Globus pallidus (tissue), 1 donor: Measurements from ENCODE around the gene PRRT1.
"Not testable (repeated sequence)": the region's sequence is repeated elsewhere in the genome, so short reads cannot be mapped to it uniquely, and the experiment has no call there.

Experiments
- DNase-seq: peaks from one replicate; pipeline ENCODE4 v3.0.0-alpha.2; 2015; ENCODE audit warnings: low spot score

The PRRT1 gene

DNA sequence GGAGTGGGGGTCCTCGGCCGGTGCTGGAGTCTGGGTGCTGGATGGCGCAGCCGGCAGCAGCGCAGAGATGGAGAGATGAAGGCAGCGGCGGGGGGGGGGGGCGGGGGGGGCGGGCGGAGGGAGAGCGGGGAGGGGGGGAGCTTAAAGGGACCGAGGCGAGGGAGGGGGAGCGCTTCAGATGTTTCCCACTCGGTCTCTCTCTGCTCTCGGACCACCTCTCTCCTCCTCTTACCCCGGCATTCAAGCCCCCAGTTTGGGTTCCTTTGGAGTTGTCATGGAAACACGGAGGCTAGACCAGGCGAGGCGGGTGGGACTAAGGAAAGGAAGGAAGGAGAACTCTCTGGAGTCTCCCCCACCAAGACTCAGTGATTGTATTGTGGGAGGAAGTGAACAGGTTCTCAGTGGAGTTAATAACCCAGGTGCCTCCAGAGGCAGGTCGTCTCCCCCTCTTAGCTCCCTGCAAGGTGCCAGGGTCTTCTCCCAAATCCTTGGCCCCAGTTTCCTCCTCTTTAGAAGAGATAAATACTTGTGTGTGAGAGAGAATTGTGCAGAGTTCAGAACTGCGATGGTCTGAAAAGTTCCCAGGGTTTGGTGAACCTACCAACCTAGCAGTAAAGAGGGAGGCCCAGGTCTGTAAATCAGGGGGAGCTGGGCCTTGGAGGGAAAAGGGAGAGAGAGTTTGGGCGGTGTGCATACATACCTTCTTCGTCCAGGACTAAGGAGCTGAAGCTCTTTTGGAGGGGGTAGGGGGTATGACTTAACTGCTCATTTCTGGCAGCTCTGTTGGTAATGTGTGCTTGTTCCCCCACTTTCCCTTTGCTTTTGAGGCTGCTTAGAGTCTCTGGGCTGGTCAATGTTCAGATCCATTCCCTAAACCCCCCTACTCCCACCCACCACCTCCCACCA is at the start of gene PRRT1:
PRRT1 (minus strand) TSS at position 77 of the 906 bp plus-strand sequence. CDS start 112 bp downstream, outside the sequence.
- DNase-seq: peak; percentile 30

DNA sequence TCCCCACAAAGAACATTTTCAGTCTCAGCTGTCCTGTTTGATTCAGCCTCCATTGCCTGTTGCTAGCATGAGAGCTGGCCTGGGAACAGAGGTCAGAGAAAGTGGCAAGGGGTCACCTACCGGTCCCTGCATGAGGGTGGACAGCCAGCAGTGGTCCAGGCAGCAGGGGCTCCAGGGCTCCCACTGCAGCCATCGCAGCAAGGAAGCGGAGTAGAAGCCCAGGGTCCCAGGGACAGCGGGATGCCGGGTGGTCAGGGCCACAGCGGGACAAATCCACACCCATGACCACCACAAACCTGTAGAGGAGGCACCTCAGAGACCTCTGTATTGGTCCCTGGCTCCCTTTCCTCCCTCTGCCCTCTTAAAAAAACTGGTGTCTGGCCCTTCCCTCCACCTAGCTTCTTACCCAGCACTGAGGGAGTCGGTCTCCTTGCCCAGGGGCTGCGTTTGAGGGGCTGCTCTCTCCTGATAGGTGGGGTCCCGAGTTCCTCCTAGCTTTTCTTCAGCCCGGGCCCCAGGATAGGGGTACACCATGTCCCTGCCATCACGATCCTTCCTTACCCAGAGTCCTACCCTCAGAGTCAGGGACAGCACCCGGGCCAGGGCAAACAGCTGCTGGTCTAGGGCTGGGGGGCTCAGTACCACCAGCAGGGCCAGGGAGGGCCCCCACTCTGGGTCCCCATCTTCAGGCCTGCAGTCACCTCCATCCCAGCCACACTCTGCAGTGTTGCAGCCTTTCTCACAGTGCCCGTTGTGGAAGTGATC is 49.2 kb upstream of the PRRT1 start:
- no peak for DNase-seq

DNA sequence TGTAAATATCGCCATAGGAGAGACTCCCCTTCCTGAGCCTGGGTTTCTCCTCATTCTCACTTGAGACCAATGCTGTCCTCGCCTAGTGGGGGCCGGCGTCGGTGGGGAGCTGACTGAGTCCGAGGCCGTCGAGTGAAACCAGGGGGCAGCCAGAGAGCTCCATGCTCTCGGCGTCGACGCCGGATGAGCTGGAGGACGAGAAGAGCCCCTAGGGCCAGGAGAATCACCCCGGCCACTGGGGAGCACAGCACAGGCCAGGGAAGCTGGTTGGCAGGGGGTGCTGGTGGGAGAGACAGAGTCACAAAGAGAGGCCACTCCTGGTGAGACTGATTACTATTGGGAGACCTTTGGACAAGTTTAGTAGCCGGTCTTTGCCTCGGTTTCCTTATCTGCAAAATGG is 47.1 kb upstream of the PRRT1 start:
- no peak for DNase-seq

DNA sequence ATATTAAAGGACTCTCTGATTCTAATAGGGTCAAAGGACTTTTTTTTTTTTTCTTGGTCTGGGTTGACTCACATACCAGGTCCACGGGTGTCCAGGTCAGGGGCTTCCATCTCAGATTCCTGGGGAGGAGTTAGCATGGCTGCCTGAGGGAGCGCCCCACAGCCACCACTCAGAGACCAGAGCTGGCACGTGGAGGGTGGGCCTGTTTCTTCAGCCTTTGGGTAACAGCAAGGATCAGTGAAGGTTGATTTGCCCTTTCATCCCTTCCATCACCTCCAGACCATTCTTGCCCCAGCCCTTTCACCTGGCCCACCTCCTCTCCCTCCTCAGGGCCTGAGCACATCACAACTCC is 46.6 kb upstream of the PRRT1 start:
- DNase-seq: no peak

DNA sequence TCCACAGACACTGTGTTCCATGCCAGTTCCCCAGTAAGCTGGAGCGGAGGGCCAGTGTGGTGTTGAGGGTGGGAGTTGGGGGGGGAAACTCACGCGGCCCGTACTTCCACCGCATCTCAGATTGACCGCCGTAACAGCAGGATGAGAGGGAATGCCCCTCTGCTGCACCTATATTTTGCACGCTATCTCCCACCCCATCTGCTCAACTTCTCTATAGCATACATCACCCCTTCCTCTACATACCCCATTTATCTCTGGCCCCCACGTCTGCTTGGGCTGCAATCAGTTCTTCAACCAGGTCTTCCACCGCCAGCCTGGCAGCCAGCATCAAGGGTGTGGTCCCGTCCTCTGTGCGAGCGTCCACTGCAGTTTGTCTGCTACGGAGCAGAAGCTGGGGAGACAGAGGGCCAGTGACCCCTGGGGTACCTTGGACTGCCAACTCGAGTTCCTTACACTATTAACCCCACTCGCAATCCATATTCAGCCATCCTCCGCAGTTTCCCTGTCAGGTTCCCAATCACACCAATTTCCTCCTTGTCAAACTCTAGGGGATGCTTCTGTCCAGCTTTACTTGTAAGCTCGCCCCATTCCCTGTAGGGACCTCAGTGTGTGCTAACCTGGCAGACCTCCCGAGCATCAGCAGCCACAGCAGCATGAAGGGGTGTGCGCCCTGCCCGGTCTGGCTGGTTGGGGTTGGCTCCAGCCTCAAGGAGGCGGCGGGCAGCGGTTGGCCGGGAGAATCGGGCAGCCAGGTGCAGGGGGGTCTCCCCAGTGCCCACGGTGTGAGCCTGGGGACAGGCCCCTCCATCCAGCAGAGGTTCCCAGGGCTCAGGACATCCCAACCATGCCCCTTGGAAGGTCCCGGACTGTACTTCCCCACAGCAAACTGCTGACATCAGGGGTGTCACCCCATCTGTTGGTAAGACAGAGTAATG is 45.2 kb upstream of the PRRT1 start:
- DNase-seq: peak; percentile 51

DNA sequence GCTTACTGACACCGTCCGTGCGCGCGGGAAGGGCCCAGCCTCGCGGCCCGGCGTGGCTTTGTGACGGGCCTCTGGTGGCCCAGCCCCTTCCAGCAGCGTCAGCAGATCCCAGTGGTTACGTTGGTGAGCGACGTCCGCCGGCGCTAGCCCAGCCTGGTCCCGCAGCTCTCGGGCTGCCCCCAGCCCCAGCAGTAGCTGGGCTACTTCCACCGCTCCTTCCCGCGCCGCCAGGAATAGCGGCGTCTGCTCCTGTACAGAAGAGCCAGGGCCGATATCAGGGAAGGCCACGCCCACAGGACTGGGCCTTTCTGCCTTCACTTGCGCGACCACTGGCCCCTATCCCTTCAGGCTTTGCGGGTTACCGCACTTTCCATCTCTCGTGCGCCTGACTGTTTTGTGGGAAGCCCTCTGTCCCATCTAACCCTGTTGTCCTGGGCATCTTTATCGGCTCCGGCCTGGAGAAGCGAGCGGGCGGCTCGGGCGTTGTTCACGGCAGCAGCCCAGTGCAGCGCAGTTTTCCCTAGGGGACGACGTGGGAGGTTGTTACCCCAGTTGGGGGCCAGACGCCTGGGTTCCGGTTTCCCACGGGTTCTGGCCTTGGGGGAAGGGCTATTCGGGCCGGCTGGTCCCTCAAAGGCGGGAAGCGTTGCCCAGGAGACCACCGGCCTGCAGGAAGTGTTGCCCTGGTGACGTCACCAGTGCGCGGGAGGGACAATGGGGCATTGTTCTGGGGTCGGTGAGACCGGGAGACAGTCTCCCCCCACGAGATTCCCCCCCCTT is 44.4 kb upstream of the PRRT1 start:
- DNase-seq: peak; percentile 97

DNA sequence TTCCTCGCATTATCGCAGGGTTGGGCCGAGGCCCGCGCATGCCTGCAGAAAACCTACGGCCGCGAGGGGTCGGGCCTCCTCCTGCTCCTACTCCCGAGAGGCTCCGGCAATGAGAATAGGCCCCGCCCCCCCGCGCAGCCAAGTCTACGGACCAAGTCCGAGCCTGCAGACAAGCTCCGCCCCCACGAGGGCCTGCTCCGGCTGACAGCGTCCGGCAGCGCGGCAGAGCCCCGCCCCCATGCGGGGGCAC is 43.8 kb upstream of the PRRT1 start:
- DNase-seq: peak; percentile 100

DNA sequence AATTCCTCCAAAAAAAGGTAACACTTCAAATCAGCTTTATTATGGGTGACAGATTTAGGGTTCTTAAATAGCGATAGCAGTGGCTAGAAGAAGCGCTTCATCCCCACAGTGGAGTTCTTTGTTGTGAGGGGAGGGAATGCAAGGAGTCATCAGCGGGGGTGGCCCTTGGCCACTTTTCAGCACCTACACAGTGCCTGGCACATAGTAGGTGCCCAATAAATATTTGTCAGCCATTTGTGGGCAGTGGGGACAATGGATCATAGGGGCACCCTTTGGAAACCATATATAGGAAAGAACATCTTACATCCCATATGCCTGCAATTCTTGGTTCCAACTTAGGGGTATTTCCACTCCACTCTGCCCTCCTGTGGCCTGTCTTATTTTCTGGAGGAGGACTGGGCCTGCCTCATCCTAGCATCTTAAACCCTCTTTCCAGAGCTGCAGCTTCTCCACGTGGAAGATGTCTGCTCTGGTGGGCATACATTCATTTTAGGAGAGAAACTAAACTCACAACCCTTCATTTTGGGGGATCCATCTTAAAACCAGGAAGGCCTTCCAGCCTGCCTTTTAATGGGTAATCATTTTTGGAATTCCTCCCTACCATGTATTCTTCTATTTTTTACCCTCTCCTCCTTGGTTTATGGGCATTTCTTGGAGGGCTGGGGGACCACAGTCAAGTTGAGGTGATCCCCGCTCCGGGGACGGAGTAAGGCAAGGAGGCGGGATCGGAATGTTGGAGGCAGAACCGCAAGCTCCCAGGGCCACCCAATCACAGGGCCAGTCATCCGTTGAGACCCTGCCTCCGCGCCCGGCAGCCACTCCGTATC is 43.3 kb upstream of the PRRT1 start:
- DNase-seq: peak; percentile 76

DNA sequence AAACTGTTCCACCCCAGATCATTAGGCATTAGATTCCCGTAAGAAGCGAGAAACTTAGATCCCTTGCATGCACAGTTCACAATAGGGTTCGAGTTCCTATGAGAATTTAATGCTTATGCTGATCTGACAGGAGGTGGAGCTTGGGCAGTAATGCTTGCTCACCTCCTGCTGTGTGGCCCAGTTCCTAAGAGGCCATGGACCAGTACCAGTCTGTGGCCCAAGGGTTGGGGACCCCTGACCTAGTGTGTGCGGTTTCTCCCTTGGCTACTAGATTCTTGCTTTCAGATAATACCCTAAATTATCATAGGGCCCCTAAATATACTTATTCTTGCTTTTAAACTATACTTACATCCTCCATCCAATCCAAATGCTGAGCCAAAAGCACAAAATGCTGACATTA is 42.6 kb upstream of the PRRT1 start:
- no peak for DNase-seq

DNA sequence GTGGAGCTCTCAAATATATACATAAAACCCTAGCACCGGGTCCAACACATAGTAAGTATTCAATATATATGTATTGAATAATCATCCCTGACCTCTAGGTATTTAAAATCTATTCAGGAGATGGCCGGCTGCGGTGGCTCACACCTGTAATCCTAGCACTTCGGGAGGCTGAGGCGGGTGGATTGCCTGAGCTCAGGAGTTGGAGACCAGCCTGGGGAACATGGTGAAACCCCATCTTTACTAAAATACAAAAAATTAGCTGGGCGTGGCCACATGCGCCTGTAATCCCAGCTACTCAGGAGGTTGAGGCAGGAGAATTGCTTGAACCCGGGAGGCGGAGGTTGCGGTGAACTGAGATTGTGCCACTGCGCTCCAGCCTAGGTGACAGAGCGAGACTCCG is 41.4 kb upstream of the PRRT1 start:
- DNase-seq: not testable (repeated sequence)

DNA sequence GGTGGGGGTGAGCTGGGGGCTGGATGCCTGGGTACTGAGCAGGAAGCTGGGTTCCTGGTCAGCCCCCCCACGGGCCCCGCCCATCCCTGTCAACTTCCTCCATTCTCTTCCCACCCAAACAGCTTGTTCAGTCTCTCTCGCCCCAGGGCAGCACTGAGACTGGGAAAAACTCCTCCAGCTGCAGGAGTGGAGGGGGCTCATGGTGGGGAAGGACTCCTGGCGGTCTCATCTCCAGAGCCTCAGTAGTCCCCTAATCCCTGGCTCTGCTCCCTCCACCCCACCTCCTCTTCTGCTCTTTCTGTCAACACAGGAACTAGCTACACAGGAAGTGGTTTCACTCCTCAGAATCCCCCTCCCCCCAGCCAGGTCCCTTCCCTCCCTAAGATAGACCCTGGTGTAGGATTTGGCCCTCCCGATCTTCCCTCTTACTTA is 40.9 kb upstream of the PRRT1 start, which contains the start of gene GPSM3:
GPSM3 (minus strand) TSS at position 36 of the 432 bp plus-strand sequence. CDS start 130 bp downstream, outside the sequence.
- DNase-seq: no peak

DNA sequence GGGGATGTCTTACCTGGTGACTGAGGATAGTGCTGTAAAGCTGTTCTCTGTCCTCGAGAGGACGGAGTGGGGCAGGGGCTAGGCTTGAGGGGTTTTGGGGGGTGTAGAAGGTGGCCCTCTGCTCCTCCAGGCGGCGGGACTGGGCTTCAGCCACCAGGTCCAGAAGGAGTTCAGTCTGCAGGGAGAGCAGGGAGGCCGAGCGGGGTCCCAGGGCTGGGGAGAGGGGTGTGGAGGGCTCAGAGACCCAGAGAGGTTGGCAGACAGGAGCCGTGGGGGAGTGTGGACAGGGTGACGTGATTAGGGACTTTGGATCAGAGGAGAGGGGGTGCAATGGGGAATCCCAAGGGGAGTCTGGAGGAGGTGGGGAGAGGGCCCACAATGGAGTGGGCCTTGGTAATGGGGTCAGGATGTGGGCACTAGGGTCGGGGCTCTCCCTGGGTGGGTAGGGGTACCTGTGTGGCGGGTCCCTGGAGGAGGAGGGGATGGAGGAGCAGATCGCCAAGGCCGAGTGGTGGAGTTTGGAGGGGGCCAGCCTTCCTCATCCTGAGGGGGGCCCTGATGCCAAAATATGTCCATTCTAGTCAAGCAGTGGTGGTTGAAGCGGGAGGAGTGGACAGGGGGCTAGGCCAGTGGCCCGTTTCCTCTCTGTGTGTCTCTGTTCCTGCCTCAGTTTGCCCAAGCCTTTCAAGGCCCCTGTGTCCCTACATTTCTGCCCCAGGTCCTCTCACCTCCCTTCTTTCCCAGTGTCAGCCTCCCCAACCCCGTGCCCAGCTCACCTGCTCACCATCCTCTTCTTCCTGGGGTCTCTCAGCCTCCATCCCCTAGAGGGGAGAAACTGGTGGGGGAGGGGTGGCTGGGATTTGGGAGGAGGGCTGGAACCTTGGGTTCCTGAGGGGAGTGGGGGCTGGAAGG is 40.2 kb upstream of the PRRT1 start:
- no peak for DNase-seq

DNA sequence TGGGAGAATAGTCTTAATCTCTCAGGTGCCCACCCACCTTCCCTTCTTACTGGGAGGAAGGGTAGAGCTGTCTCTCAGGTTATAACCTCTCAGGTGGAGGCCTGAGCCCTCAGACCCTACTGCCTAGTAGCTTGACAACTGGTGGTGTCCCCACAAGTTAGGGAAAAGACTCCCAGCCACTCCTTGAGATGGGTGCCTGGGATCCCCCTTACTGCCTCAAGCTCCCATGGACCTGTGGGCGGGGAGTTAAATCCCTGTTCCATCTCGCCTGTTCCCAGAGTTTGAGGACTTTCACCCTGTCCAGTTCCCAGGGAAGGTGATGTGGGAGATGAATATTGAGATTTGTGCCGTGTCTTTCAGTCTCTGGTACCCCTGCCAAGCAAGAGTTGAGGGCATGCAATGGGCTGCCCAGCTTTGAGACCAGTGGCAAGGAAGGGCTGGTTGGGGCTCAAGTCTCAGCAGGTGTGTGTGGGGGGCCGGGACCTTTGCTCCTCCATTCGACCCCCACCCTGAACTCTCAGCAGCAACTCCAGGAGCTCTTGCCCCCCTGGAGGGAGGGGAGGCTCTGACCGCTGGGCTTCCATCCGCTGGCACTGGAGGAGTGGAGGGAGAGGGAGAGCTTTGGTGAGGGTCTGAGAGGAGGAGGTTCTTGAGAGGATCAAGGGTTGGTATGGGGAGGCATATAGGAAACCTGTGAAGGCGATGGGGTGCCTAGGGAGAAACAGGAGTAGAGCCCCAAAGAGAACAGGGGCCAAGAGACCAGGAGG is 39.4 kb upstream of the PRRT1 start:
- no peak for DNase-seq

DNA sequence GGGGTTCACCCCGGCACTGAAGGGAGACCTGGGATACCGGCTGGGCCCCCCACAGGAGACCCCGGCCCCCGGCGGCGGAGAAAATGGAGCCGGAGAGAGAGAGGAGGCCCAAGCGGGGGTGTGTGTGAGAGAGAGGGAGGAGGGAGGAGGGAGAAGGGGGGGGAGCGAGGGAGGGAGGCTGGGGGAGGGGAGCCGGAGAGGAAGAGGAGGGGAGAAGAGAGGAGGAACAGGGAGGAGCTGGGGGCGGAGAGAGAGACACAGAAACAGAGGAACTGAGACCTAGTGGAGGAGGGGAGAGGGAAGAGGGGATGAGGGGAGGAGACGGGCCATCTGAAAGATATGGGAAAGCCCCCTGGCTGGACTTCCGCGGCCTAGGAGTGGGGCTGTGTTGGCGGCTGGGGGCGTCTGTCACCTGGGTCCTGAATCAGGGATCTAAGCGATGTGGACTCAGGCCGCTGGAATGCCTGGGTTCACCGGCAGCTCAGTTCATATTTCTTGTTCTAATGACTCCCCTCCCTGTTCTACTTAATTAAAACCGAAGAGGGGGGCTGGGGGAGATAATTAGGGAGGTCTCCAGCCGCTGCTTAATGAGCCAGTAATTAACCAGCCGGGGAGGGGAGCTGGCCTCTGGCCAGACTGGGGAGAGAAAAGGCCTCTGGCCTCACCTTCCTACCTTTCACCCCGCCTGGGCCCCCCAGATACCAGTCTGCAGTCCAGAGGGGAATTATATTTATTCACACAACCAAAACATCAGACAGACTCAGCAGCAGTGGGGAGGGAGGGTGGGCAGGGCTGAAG is 38.5 kb upstream of the PRRT1 start, which contains the start of gene PBX2:
PBX2 (minus strand) TSS at position 149 of the 798 bp plus-strand sequence. CDS start 287 bp downstream, outside the sequence.
- DNase-seq: peak; percentile 95

DNA sequence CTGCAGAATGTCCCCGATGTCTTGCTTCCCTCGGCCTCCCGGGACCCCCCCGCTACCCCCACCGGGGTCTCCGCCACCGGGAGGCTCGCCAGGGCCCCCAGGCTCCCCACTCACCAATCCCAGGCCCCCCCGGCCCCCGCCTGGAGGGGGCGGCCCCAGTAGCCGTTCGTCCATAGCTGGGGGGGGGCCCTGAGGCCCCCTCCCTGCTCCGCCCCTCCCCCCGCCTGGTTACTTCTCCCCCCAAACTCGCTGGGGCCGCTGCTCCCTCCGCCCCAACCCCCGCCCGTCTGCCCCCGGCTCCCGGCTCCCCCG is 38.0 kb upstream of the PRRT1 start:
- DNase-seq: no peak

DNA sequence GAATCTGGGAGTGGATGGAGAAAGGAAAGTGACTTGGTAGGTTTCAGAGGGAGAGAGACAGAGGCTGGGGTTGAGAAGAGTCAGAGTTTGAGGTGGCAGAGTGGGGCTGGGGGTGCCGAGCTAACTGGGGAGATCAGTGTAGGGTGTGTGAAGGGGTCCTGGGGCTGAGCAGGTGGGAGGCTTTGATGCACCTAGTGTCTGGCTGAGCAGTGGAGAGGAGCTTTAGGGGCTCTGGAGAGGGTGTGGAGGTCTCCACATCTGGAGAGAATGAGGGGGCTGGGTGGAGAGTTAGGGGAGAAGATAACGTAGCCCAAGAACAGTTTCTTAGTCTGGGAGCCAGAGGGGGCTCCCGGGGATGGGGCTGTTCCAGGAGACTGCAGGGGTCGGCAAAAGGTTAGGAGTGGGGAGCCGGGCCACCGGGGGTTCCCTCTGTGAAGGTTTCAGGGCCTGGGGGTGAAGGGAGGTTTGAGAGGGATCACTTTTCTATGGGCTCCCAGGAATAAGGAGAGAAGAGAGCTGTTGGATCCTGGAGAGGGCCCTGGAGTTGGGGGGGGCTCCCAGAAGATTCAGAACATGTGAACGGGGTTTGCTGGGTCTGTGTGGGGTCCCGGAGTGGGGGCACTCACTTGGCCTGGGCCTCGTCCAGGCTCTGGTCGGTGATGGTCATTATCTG is 37.5 kb upstream of the PRRT1 start:
- peak; percentile 22 for DNase-seq

DNA sequence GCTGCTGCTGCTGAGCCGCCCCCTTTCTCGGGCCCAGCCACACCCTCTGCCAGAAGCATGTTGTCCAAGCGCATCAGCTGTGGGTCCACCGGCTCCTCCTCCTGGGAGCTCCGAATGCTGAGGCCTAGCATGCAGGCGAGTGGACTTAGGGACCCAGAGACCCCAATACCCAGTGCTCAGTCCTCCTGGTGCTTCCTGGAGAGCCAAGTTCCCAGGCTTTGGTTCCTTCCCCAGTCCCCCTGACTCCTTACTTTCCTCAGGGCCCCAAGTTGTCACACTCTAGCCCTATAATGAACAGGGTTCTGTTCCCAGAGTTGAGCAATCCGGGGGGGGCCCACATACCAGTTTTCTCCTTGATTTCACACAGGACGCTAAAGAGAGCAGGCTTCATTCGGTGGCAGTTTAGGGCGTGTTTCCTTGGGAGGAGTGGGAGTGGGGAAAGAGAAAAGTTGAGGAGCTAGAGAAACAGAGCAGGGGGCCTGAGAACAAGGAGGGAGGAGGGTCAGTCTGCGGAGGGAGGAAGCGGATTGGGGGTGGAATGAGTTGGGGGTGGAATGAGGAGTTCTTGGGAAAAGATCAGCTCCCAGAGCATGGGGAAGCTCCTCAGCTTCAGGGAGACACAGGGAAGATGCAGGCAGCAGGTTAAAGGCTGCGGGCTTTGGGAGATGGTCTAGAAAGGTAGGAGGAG is 36.8 kb upstream of the PRRT1 start:
- DNase-seq: no peak
